GM19351 (cell line): Measurements from ENCODE around the gene RXFP2.

Source experiments
- ATAC-seq: cut with Tn5 transposase; IDR thresholded peaks from one replicate; pipeline ENCODE4 v1.9.1; 2021; ENCODE audit warnings: mild to moderate bottlenecking, moderate library complexity; ENCODE audit not compliant: unreplicated experiment

Gene RXFP2

GRCh38 chr13:31767175-31767900, 28.0 kb downstream of the RXFP2 start:
- ATAC-seq: no peak

- no peak for ATAC-seq
Measured at GRCh38 chr13:31768351-31768750, 29.0 kb downstream of the RXFP2 start.

GRCh38 chr13:31769575-31769974, 30.2 kb downstream of the RXFP2 start:
- no peak for ATAC-seq

GRCh38 chr13:31772231-31772630, 32.9 kb downstream of the RXFP2 start:
- no peak for ATAC-seq

GRCh38 chr13:31773538-31773937, 34.2 kb downstream of the RXFP2 start:
- no peak for ATAC-seq

GRCh38 chr13:31774186-31774750, 34.9 kb downstream of the RXFP2 start:
- ATAC-seq: no peak

GRCh38 chr13:31775148-31775547, 35.8 kb downstream of the RXFP2 start:
- ATAC-seq: no peak

GRCh38 chr13:31775686-31776085, 36.4 kb downstream of the RXFP2 start:
- no peak for ATAC-seq

GRCh38 chr13:31781064-31781463, 41.7 kb downstream of the RXFP2 start:
- ATAC-seq: no peak

- ATAC-seq: no peak
Measured at GRCh38 chr13:31786011-31786410, 46.7 kb downstream of the RXFP2 start.

- no peak for ATAC-seq
Measured at GRCh38 chr13:31790992-31791391, 51.7 kb downstream of the RXFP2 start.

GRCh38 chr13:31793246-31793645, 53.9 kb downstream of the RXFP2 start:
- ATAC-seq: no peak

- no peak for ATAC-seq
Measured at GRCh38 chr13:31794452-31794851, 55.1 kb downstream of the RXFP2 start.

- no peak for ATAC-seq
Measured at GRCh38 chr13:31797154-31797775, 57.9 kb downstream of the RXFP2 start.

- ATAC-seq: no peak
Measured at GRCh38 chr13:31798189-31798588, 58.9 kb downstream of the RXFP2 start.

GRCh38 chr13:31801088-31801487, 61.8 kb downstream of the RXFP2 start:
- no peak for ATAC-seq

- ATAC-seq: no peak
Measured at GRCh38 chr13:31803311-31803710, 64.0 kb downstream of the RXFP2 start.

- ATAC-seq: no peak
Measured at GRCh38 chr13:31805841-31806240, 66.5 kb downstream of the RXFP2 start.

GRCh38 chr13:31807090-31807541, 67.8 kb downstream of the RXFP2 start:
- ATAC-seq: no peak

GRCh38 chr13:31814536-31814935, 75.2 kb downstream of the RXFP2 start:
- no peak for ATAC-seq

- no peak for ATAC-seq
Measured at GRCh38 chr13:31815361-31816144, 76.2 kb downstream of the RXFP2 start.
